ENCODE measurements around the gene TIGD1. TPM values are rescaled to one million over a fixed set of nuclear protein-coding genes. Genes with fewer than 3 reads are reported as not detected.

The TIGD1 gene
- polyA plus RNA-seq, 1 of the 3 experiments (the other 2 are of a cell fraction), result 4.6 TPM

GRCh38 chr2:232563580-232563979 lies 13.2 kb upstream of the TIGD1 start:
- DNase-seq, result no peak
- POLR2A ChIA-PET, result no interaction called here
- no peaks in the 10 kb centered on the region for H3K9me2 ChIP-seq
- H3K9me3 ChIP-seq, result no peaks in the 10 kb centered on the region
- 58% methylated on average over 3 of the region's 3 CpGs for WGBS (ENCODE audit: low lambda C conversion rate)
- CTCF ChIA-PET, result interaction anchor here (0.9 kb wide), 1 partner anchor 17 kb away, joined by 3 read pairs; no protein-coding TSS in a partner anchor
- no peak overlapping the region for H2AFZ ChIP-seq (ENCODE audit: low read depth)
- no peak overlapping the region for H3K9ac ChIP-seq
- no peak overlapping the region for H3K4me3 ChIP-seq (ENCODE audit: low read depth in 2 of 2, low read length in 1 of 2)
- no peak overlapping the region for H3K27ac ChIP-seq (ENCODE audit: low read depth in 2 of 2, low read length in 1 of 2)
- H3K36me3 ChIP-seq (replicated peaks in 1 of 2; ENCODE audit: control insufficient read depth in 1 of 2, insufficient read depth in 2 of 2, low read length in 1 of 2), result peaks cover 60 to 71% of the 10 kb centered on the region in 2 experiments
- H3F3A ChIP-seq (replicated peaks; ENCODE audit: insufficient read depth), result no peaks in the 10 kb centered on the region
- no peak overlapping the region for H3K4me2 ChIP-seq
- no peaks in the 10 kb centered on the region for H4K20me1 ChIP-seq (ENCODE audit: insufficient read depth)
- no peaks in the 10 kb centered on the region for H3K4me1 ChIP-seq (ENCODE audit: control insufficient read depth in 1 of 2, insufficient read depth in 2 of 2, low read depth in 1 of 2, low read length in 1 of 2)
- no peak for TF ChIP-seq TEAD4 (IDR thresholded peaks at IDR 0.05; ENCODE audit: borderline replicate concordance, insufficient read depth)
- TF ChIP-seq CHD2 (IDR thresholded peaks at IDR 0.05; ENCODE audit: low read length, partially characterized antibody), result no peak
- TF ChIP-seq GABPA (IDR thresholded peaks at IDR 0.05; ENCODE audit: low read depth), result no peak
- no peak for TF ChIP-seq FOXM1 (IDR thresholded peaks at IDR 0.05; ENCODE audit: low read depth)
- no peak for TF ChIP-seq RFX5 (IDR thresholded peaks at IDR 0.05; ENCODE audit: low read length)
- no peak for TF ChIP-seq SIN3A (IDR thresholded peaks at IDR 0.05; ENCODE audit: borderline replicate concordance, low read depth, low read length)
- TF ChIP-seq FOXJ3 (CRISPR knock-in tag; IDR thresholded peaks at IDR 0.05), result no peak
- TF ChIP-seq GATA2 (CRISPR knock-in tag; IDR thresholded peaks at IDR 0.05), result no peak
- TF ChIP-seq, protein P1, sequence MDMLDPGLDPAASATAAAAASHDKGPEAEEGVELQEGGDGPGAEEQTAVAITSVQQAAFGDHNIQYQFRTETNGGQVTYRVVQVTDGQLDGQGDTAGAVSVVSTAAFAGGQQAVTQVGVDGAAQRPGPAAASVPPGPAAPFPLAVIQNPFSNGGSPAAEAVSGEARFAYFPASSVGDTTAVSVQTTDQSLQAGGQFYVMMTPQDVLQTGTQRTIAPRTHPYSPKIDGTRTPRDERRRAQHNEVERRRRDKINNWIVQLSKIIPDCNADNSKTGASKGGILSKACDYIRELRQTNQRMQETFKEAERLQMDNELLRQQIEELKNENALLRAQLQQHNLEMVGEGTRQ (IDR thresholded peaks at IDR 0.05; ENCODE audit: borderline replicate concordance, low read depth, low read length), result no peak
- no peak for TF ChIP-seq JUND (IDR thresholded peaks at IDR 0.05)
- no peak for TF ChIP-seq REST (IDR thresholded peaks at IDR 0.05; ENCODE audit: low read depth, low read length)
- TF ChIP-seq MEF2A (IDR thresholded peaks at IDR 0.05; ENCODE audit: borderline replicate concordance, low read depth), result no peak
- no peaks in the 10 kb centered on the region for H3K27me3 ChIP-seq (ENCODE audit: insufficient read depth)
- H3K79me2 ChIP-seq (ENCODE audit: insufficient read depth), result peaks cover 7% of the 10 kb centered on the region; the same call in 1 of the 2 replicates

DNA sequence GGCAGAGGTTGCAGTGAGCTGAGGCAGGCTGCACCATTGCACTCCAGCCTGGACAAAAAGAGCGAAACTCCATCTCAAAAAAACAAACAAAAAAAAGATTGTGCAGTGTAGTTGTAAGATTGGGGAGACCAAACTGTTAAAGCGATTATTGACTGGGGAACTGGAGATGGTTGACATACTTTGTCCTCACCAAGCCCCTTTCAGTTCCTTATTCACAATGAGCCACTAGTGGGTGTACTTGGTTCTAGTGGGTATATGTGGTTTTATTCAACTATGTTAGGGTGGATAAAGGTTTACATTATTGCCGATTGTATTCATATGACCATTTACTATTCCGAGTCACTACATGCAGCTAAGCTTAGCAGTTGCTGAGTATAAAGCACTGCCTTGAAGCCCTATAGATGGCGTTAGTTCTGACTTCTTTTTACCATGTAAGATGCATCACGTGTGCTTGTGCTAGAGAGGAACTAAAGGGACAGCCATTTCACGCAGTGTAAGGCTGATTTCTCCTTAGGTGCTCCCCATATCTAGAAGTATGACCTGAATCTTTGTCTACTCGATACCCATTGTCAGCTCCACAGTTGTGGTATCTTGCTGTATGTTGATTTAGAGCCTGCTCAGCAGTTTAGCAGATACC lies 12.3 kb upstream of the TIGD1 start:
- H3K4me1 ChIP-seq (ENCODE audit: control insufficient read depth in 1 of 2, insufficient read depth in 2 of 2, low read depth in 1 of 2, low read length in 1 of 2), result no peaks in the 10 kb centered on the region
- no peaks in the 10 kb centered on the region for H3K9me3 ChIP-seq
- no peak overlapping the region for H3K27ac ChIP-seq (ENCODE audit: low read depth in 2 of 2, low read length in 1 of 2)
- DNase-seq, result no peak
- H3K27me3 ChIP-seq (ENCODE audit: insufficient read depth), result no peaks in the 10 kb centered on the region
- H3K79me2 ChIP-seq (ENCODE audit: insufficient read depth), result peaks cover 16% of the 10 kb centered on the region; the same call in 1 of the 2 replicates
- H3K9me2 ChIP-seq, result no peaks in the 10 kb centered on the region
- H3F3A ChIP-seq (replicated peaks; ENCODE audit: insufficient read depth), result no peaks in the 10 kb centered on the region
- H3K4me3 ChIP-seq (ENCODE audit: low read depth in 2 of 2, low read length in 1 of 2), result no peak overlapping the region
- no peak overlapping the region for H3K4me2 ChIP-seq
- POLR2A ChIA-PET, result no interaction called here
- TF ChIP-seq, protein P2, sequence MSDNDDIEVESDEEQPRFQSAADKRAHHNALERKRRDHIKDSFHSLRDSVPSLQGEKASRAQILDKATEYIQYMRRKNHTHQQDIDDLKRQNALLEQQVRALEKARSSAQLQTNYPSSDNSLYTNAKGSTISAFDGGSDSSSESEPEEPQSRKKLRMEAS (IDR thresholded peaks at IDR 0.05; ENCODE audit: low read depth), result no peak
- TF ChIP-seq TCF12 (IDR thresholded peaks at IDR 0.05) (no peak), FOSL2 (IDR thresholded peaks at IDR 0.05; ENCODE audit: borderline replicate concordance, low read depth) (no peak), ELF1 (IDR thresholded peaks at IDR 0.05) (no peak), NRF1 (IDR thresholded peaks at IDR 0.05; ENCODE audit: low read depth, low read length) (no peak), IRF3 (IDR thresholded peaks at IDR 0.05; ENCODE audit: low read depth, low read length) (no peak), RFX5 (IDR thresholded peaks at IDR 0.05; ENCODE audit: low read length) (no peak), GATA2 (CRISPR knock-in tag; IDR thresholded peaks at IDR 0.05) (no peak)
- CTCF ChIA-PET, result interaction anchor here (0.9 kb wide), 1 partner anchor 18 kb away, joined by 3 read pairs; no protein-coding TSS in a partner anchor
- no peak overlapping the region for H2AFZ ChIP-seq (ENCODE audit: low read depth)
- peaks cover 66 to 69% of the 10 kb centered on the region in 2 experiments for H3K36me3 ChIP-seq (replicated peaks in 1 of 2; ENCODE audit: control insufficient read depth in 1 of 2, insufficient read depth in 2 of 2, low read length in 1 of 2)
- no peaks in the 10 kb centered on the region; the same call in 1 of the 2 replicates for H4K20me1 ChIP-seq (ENCODE audit: insufficient read depth)
- WGBS (ENCODE audit: low lambda C conversion rate), result 85% methylated on average over 8 of the region's 8 CpGs
- H3K9ac ChIP-seq, result no peak overlapping the region
